GM10266 (cell line): ENCODE results near the gene LARP6.

Experiments
- DNase-seq: peaks from one replicate; pipeline ENCODE4 v3.0.0; 2012; ENCODE audit errors: extremely low spot score
- CTCF ChIP-seq: IDR thresholded peaks from 2 replicates; pipeline ENCODE4 v1.5.1; 2012; ENCODE audit warnings: mild to moderate bottlenecking, low read depth; ENCODE audit not compliant: control insufficient read depth, insufficient read depth; ENCODE audit errors: missing control alignments

Gene LARP6

GRCh38 chr15:70833861-70834765 is 19.8 kb downstream of the LARP6 start:
- DNase-seq, result no peak
- no peak for TF ChIP-seq CTCF

GRCh38 chr15:70833422-70833821 is 20.5 kb downstream of the LARP6 start:
- TF ChIP-seq CTCF, result no peak
- DNase-seq, result no peak

- TF ChIP-seq CTCF, result no peak
- no peak for DNase-seq
These were observed 21.8 kb downstream of the LARP6 start for GRCh38 chr15:70832176-70832575.

- no peak for DNase-seq
- TF ChIP-seq CTCF, result no peak
These were observed 22.7 kb downstream of the LARP6 start for GRCh38 chr15:70831094-70831911.

GRCh38 chr15:70830615-70831014 is 23.3 kb downstream of the LARP6 start:
- TF ChIP-seq CTCF, result no peak
- no peak for DNase-seq

GRCh38 chr15:70829371-70830166 is 24.4 kb downstream of the LARP6 start:
- DNase-seq, result no peak
- TF ChIP-seq CTCF, result no peak
